GM12891 (cell line): ENCODE data around the gene FGF16.

Experiments
- DNase-seq: peaks from one replicate; pipeline ENCODE4 v3.0.0; 2011; ENCODE audit warnings: low spot score; ENCODE audit not compliant: insufficient read length
- FAIRE-seq: peaks from 2 replicates; lab custom pipeline; 2011; peaks lifted over from hg19 to GRCh38; lab: Jason Lieb, UNC
- PAX5 ChIP-seq: IDR thresholded peaks from 2 replicates; pipeline ENCODE4 v1.6.1; 2011; ENCODE audit warnings: low read length, moderate library complexity, mild to moderate bottlenecking; ENCODE audit not compliant: insufficient read depth, severe bottlenecking
- POLR2A ChIP-seq: IDR thresholded peaks from 2 replicates; pipeline ENCODE4 v1.6.1; 2011; ENCODE audit warnings: low read depth, low read length, control low read depth
- POLR2AphosphoS5 ChIP-seq: IDR thresholded peaks from 2 replicates; pipeline ENCODE4 v1.6.1; 2011; ENCODE audit warnings: low read depth, low read length, control low read depth
- POU2F2 ChIP-seq: IDR thresholded peaks from 2 replicates; pipeline ENCODE4 v1.6.1; 2011; ENCODE audit warnings: low read depth, mild to moderate bottlenecking, control low read depth, low read length, moderate library complexity
- SPI1 ChIP-seq: IDR thresholded peaks from 2 replicates; pipeline ENCODE4 v1.6.1; 2011; ENCODE audit warnings: low read depth, low read length, control low read depth
- TAF1 ChIP-seq: IDR thresholded peaks from 2 replicates; pipeline ENCODE4 v1.6.1; 2011; ENCODE audit warnings: low read depth, low read length, control low read depth

Gene FGF16

GRCh38 chrX:77428551-77428950 is 18.6 kb upstream of the FGF16 start:
- no peak for DNase-seq
- no peak for FAIRE-seq
- TF ChIP-seq PAX5 (no peak), SPI1 (no peak), TAF1 (no peak), POLR2A (no peak), POU2F2 (no peak), POLR2AphosphoS5 (no peak)

DNA sequence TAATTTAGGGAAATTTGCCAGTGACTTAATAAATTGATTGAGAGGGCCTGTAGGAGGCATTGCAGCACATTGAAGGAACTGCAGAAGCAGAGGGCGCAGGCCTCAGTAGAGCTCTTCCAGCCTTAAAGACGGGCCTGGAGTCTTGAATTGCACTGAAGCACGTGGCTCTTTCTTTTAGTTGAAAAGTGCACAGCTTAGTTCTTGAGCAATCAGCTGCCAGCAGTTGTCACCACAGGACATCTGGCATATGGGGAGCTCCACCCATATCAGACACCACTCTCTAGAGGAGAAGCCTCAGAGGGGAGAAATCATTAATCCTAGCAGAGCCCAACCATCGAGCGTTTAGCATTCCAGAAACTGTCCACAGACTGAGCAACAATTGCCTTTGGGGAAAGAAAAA is 16.0 kb upstream of the FGF16 start:
- DNase-seq (no peak), FAIRE-seq (no peak)
- TF ChIP-seq PAX5 (no peak), POLR2AphosphoS5 (no peak), SPI1 (no peak), TAF1 (no peak), POLR2A (no peak), POU2F2 (no peak)

DNA sequence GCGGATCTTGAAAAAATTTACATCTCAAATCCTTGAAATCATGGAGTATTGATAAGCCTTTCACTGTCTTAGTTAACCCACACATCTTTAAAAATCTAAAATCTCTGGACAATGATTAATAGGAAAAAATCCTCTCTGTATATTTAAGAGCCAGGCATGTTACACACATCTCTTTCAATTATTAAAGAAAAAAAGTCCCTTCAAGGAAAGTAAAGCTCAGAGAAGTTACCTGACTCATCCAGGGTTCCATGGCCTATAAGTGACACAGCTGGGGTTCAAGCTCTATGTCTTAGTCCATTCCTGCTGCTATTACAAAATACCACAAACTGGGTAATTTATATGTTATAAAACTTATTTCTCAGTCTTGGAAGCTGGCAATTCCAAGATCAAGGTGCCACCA is 14.2 kb upstream of the FGF16 start:
- TF ChIP-seq POLR2AphosphoS5 (no peak), PAX5 (no peak), POU2F2 (no peak), TAF1 (no peak), SPI1 (no peak), POLR2A (no peak)
- no peak for FAIRE-seq
- no peak for DNase-seq

DNA sequence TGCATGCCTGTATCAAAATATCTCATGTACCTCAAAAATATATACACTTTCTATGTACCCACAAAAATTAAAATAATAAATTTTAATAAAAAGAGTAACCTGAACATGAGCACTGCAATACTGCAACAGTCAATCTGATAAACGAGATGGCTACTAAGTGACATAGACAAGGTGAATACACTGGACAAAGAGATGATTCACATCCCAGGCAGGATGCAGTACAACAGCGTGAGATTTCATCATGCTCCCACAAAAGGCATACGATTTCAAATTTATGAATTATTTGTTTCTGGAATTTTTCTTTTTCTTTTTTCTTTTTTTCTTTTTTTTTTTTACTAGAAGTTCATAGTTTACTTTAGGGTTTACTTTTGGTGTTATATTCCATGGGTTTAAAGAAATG is 12.2 kb upstream of the FGF16 start:
- TF ChIP-seq TAF1 (no peak), POLR2AphosphoS5 (no peak), PAX5 (no peak), SPI1 (no peak), POLR2A (no peak), POU2F2 (no peak)
- FAIRE-seq, result no peak
- no peak for DNase-seq

GRCh38 chrX:77436271-77436670 is 10.9 kb upstream of the FGF16 start:
- no peak for DNase-seq
- TF ChIP-seq TAF1, result no peak
- no peak for FAIRE-seq

- TF ChIP-seq POU2F2, result no peak
- TF ChIP-seq POLR2AphosphoS5, result no peak
- no peak for TF ChIP-seq SPI1
- TF ChIP-seq TAF1, result no peak
- no peak for TF ChIP-seq PAX5
- DNase-seq (no peak), FAIRE-seq (no peak)
Observed at GRCh38 chrX:77436682-77437081, 10.5 kb upstream of the FGF16 start.

DNA sequence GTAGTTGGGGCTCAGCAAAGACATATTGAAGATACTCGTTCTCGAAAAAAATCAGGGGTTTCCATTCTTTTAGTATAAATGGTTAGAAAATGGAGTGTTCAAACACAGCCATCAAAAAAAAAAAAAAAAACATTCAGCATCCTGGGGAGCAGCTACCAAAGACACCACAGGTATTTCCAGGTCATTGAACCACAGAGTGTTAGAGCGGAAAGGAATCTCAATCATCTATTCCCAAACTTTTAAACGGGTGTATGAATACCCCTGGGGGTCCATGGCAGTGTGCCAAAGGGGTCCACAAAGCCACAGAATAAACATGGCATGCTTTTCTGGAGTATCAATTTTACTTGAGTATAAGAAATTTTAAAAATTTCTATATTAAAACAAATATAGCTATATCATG is 6.9 kb upstream of the FGF16 start:
- TF ChIP-seq POU2F2 (no peak), POLR2A (no peak), SPI1 (no peak)
- no peak for FAIRE-seq
- DNase-seq, result no peak

- FAIRE-seq (no peak), DNase-seq (no peak)
- no peak for TF ChIP-seq POLR2AphosphoS5
- no peak for TF ChIP-seq PAX5
- no peak for TF ChIP-seq POLR2A
- no peak for TF ChIP-seq TAF1
- TF ChIP-seq SPI1, result no peak
- TF ChIP-seq POU2F2, result no peak
Observed at GRCh38 chrX:77441033-77441432, 6.2 kb upstream of the FGF16 start.

DNA sequence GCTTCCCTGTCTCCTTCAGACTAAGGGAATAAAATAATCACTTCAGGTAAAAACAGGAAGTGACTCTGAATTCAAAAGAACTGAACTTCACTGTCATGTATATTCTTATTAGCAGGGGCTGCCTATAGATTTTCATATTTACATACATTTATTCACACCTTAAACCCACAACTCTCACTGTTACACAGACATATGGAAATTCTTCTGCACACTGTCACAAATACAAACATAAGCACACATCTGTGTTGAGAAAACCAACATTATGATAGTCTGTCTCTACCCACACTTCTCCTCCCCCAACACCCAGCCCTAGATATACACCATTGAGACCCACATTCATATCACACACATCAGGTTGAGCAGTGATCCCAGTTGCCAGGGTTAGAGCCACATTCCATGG is 5.7 kb upstream of the FGF16 start:
- TF ChIP-seq SPI1, result no peak
- no peak for TF ChIP-seq TAF1
- TF ChIP-seq POLR2A, result no peak
- no peak for TF ChIP-seq POU2F2
- no peak for TF ChIP-seq POLR2AphosphoS5
- TF ChIP-seq PAX5, result no peak
- no peak for FAIRE-seq
- DNase-seq, result no peak

DNA sequence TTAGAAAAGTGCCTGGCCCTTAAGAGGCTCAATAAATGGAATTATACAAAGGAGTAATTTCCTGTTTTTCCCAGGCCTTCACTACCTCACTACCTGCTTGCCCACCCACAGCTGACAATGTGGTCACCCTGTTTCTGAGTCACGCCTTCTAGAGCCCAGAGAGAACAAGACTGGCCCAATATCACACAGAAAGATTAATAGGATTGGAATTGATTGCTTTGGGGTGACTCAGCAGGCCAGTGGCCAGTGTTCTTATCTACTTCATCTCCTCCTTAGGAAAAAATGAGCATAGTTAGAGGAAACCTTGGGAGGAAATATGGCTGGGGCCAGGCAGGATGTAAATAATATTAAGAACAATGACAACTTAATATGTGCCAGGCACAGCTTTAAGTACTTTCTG is 4.5 kb upstream of the FGF16 start:
- TF ChIP-seq TAF1, result no peak
- TF ChIP-seq POU2F2, result no peak
- TF ChIP-seq POLR2A, result no peak
- TF ChIP-seq PAX5, result no peak
- TF ChIP-seq POLR2AphosphoS5, result no peak
- TF ChIP-seq SPI1, result no peak
- DNase-seq, result no peak
- no peak for FAIRE-seq

GRCh38 chrX:77444075-77444474 is 3.1 kb upstream of the FGF16 start:
- DNase-seq (no peak), FAIRE-seq (no peak)
- TF ChIP-seq TAF1, result no peak
- no peak for TF ChIP-seq POLR2A
- TF ChIP-seq POU2F2, result no peak
- no peak for TF ChIP-seq POLR2AphosphoS5
- TF ChIP-seq SPI1, result no peak
- TF ChIP-seq PAX5, result no peak

GRCh38 chrX:77444545-77444944 is 2.6 kb upstream of the FGF16 start:
- no peak for FAIRE-seq
- DNase-seq, result no peak
- TF ChIP-seq POLR2AphosphoS5, result no peak
- TF ChIP-seq SPI1, result no peak
- TF ChIP-seq POLR2A, result no peak
- TF ChIP-seq TAF1, result no peak
- no peak for TF ChIP-seq PAX5
- TF ChIP-seq POU2F2, result no peak

DNA sequence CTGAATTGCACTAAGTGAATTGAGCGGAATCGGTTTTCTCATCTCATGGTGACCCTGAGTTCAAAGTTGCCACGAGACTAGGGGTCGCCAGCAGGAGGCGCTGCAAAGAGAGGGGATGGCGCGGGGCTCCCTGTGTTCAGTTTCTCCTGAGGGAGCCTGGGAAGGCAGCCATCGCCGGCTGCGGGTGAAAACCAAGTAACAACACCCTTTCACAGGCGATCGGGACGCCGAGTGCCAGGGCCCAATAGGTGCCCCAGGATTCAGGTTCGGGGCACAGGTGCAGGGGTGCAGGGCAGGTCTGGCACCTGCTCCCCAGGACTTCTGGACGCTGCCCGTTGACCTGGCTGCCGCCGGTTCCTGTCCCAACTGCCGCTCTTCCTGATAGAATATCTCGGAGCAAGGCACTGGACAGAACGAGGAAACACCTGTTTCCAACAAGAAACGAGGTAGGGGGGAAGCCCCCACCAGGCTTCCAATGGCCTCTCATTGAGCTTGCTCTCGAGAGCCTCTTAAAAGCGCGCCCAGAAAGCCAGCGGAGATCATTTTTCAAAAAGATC is 1.1 kb upstream of the FGF16 start:
- no peak for DNase-seq
- FAIRE-seq, result no peak
- TF ChIP-seq POLR2A, result no peak
- TF ChIP-seq SPI1, result no peak
- TF ChIP-seq POLR2AphosphoS5, result no peak
- TF ChIP-seq POU2F2, result no peak
- TF ChIP-seq TAF1, result no peak
- TF ChIP-seq PAX5, result no peak
